Measurements from ENCODE around the gene HAUS1.

The HAUS1 gene

DNA sequence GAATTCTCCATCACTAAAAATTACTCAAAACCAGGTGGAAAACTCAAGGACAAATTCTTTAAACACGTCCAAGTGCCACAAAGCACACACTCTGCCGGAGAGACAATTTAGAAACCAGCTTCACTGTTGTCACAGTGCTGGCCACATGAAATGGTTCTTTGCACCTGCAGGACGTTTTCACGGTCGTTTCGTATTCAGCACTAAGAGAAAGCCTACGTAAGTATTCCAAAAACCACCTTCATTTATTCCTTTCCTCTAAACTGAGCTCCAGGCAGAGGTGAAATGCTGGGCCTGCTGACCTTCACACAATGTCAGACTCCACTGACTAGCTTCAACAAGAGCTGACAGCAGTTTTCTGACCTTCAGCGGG is 6.8 kb upstream of the HAUS1 start:
- peaks cover 27% of the 10 kb centered on the region for H3K36me3 Mint-ChIP-seq (ENCODE audit: low read depth)
- no peaks in the 10 kb centered on the region for H3K27me3 Mint-ChIP-seq (ENCODE audit: low read depth)
- H3K27ac Mint-ChIP-seq = peak overlapping the region; percentile 99 to 100 (median 100)
- no peaks in the 10 kb centered on the region for H3K9me3 Mint-ChIP-seq
- peak overlapping the region; percentile 98 to 100 (median 99) for H3K4me3 Mint-ChIP-seq
- H3K4me1 Mint-ChIP-seq = peaks cover 18% of the 10 kb centered on the region
- TF ChIP-seq, protein P1, sequence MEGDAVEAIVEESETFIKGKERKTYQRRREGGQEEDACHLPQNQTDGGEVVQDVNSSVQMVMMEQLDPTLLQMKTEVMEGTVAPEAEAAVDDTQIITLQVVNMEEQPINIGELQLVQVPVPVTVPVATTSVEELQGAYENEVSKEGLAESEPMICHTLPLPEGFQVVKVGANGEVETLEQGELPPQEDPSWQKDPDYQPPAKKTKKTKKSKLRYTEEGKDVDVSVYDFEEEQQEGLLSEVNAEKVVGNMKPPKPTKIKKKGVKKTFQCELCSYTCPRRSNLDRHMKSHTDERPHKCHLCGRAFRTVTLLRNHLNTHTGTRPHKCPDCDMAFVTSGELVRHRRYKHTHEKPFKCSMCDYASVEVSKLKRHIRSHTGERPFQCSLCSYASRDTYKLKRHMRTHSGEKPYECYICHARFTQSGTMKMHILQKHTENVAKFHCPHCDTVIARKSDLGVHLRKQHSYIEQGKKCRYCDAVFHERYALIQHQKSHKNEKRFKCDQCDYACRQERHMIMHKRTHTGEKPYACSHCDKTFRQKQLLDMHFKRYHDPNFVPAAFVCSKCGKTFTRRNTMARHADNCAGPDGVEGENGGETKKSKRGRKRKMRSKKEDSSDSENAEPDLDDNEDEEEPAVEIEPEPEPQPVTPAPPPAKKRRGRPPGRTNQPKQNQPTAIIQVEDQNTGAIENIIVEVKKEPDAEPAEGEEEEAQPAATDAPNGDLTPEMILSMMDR (IDR thresholded peaks at IDR 0.05; ENCODE audit: unreplicated experiment in 3 of 3) = no peak

DNA sequence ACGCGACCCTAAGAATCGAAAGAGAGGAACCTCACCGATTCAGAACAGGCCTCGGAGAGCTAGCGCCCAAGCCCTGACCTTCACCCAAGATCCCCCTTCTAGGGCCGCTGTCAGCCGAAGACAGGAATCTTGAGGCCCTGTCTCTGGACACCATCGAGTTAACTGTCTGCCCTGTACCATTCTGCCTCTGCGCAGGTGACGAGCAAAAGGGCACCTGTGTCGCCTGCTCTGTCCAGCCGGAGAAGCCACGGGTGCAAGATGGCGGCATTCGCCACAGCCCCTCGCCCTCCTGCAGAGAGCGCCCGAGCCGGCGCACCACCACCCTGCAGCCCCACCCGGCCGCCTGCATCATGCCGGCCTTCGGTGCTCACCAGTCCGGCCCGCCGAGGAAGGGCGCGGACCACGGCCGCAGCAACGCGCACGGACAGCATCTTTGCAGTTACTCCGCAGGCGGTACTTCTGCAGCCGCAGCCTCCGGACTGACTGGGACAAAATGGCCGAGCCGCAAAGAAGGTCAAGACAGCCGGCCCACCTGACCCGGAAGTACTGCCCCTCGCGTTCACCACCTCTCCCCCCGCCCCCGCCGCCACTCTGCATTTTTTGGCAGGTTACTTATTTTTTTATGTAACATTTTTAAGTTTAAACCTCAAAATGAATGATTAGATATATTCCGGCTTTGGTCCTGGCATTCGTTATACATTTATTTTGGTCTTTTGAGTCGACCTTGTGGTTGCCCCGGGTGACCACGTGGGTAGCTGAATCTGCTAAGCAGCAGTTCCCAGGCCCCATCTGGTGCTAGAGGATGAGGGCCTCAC is 6.2 kb upstream of the HAUS1 start, which contains the start of gene ATP5F1A:
TSS of gene ATP5F1A (minus strand) at position 496 of the 815 bp plus-strand sequence. CDS start at position 431, 65 bp downstream.
- TF ChIP-seq, protein P1 (IDR thresholded peaks at IDR 0.05; ENCODE audit: unreplicated experiment in 3 of 3) = no peak
- Mint-ChIP-seq H3K9me3 (no peaks in the 10 kb centered on the region), H3K27ac (peak within 1 kb of the TSS; percentile 99 to 100 (median 100)), H3K36me3 (ENCODE audit: low read depth) (peaks cover 21% of the 10 kb centered on the region), H3K4me1 (peaks cover 18% of the 10 kb centered on the region), H3K4me3 (peak within 1 kb of the TSS; percentile 98 to 100 (median 99)), H3K27me3 (ENCODE audit: low read depth) (no peaks in the 10 kb centered on the region)

GRCh38 chr18:46098616-46098933 is 5.6 kb upstream of the HAUS1 start:
- TF ChIP-seq, protein P1 (IDR thresholded peaks at IDR 0.05; ENCODE audit: unreplicated experiment in 3 of 3) = no peak
- H3K9me3 Mint-ChIP-seq = no peaks in the 10 kb centered on the region
- peak overlapping the region; percentile 99 to 100 (median 100) for H3K27ac Mint-ChIP-seq
- H3K4me3 Mint-ChIP-seq = peak overlapping the region; percentile 98 to 100 (median 99)
- H3K4me1 Mint-ChIP-seq = peaks cover 18% of the 10 kb centered on the region
- peaks cover 15% of the 10 kb centered on the region for H3K36me3 Mint-ChIP-seq (ENCODE audit: low read depth)
- no peaks in the 10 kb centered on the region for H3K27me3 Mint-ChIP-seq (ENCODE audit: low read depth)

- Mint-ChIP-seq H3K27me3 (ENCODE audit: low read depth) (no peaks in the 10 kb centered on the region), H3K27ac (peak overlapping the region in 2 of 3 experiments; percentile 100), H3K9me3 (no peaks in the 10 kb centered on the region), H3K36me3 (ENCODE audit: low read depth) (peaks cover 8% of the 10 kb centered on the region), H3K4me1 (peaks cover 23% of the 10 kb centered on the region), H3K4me3 (peak overlapping the region; percentile 53 to 64 (median 57))
- TF ChIP-seq, protein P1 (IDR thresholded peaks at IDR 0.05; ENCODE audit: unreplicated experiment in 3 of 3) = no peak
Observed at GRCh38 chr18:46099463-46099862, 4.7 kb upstream of the HAUS1 start.

GRCh38 chr18:46109386-46109785 is 5.2 kb downstream of the HAUS1 start:
- TF ChIP-seq, protein P1 (IDR thresholded peaks at IDR 0.05; ENCODE audit: unreplicated experiment in 3 of 3) = no peak
- Mint-ChIP-seq H3K36me3 (ENCODE audit: low read depth) (peaks cover 62% of the 10 kb centered on the region), H3K27me3 (ENCODE audit: low read depth) (no peaks in the 10 kb centered on the region), H3K4me3 (no peak overlapping the region), H3K4me1 (peaks cover 7% of the 10 kb centered on the region), H3K27ac (no peak overlapping the region), H3K9me3 (peaks cover 3% of the 10 kb centered on the region)

- Mint-ChIP-seq H3K9me3 (peaks cover 3% of the 10 kb centered on the region), H3K4me1 (no peaks in the 10 kb centered on the region), H3K27ac (no peak overlapping the region), H3K4me3 (no peak overlapping the region), H3K36me3 (ENCODE audit: low read depth) (peaks cover 66% of the 10 kb centered on the region), H3K27me3 (ENCODE audit: low read depth) (no peaks in the 10 kb centered on the region)
- TF ChIP-seq, protein P1 (IDR thresholded peaks at IDR 0.05; ENCODE audit: unreplicated experiment in 3 of 3) = no peak
Observed at GRCh38 chr18:46110406-46110805, 6.2 kb downstream of the HAUS1 start.

Measured in nephron (organoid).